HG02840 (cell line): ENCODE measurements around the gene BCL2L13.

ENCODE experiments used
- ATAC-seq: cut with Tn5 transposase; IDR thresholded peaks from one replicate; pipeline ENCODE4 v1.9.1; 2021; ENCODE audit warnings: mild to moderate bottlenecking, moderate library complexity, moderate number of reproducible peaks; ENCODE audit not compliant: unreplicated experiment, low FRiP score

The BCL2L13 gene

GRCh38 chr22:17725500-17725796 is 86.9 kb downstream of the BCL2L13 start:
- ATAC-seq = no peak

- ATAC-seq = no peak
Measured at GRCh38 chr22:17726006-17726927, 87.7 kb downstream of the BCL2L13 start.

DNA sequence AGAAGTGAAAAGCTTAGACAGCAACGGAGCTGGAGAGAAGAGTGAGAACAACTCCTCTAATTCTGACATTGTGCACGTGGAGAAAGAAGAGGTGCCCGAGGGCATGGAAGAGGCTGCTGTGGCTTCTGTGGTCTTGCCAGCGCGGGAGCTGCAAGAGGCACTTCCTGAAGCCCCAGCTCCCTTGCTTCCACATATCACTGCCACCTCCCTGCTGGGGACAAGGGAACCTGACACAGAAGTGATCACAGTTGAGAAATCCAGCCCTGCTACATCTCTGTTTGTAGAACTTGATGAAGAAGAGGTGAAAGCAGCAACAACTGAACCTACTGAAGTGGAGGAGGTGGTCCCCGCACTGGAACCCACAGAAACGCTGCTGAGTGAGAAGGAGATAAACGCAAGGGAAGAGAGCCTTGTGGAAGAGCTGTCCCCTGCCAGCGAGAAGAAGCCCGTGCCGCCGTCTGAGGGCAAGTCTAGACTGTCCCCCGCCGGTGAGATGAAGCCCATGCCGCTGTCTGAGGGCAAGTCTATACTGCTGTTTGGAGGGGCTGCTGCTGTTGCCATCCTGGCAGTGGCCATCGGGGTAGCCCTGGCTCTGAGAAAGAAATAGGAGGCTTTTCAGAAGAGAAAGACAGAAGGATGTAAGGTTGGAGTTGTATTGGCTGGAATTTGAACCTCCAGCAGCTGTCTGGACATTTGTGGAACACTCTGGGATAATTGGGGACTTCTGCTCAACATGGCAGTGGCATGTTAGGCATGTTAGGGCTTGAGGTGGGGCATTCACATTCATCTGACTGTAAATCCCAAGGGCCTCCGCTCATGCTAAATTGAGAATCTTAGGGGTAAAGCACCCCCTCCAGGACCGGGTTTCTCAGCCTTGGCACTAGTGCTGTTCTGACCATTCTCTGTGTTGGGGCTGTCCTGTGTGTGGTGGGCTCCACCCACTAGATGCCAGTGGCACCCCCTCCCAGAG is 88.7 kb downstream of the BCL2L13 start:
- no peak for ATAC-seq

DNA sequence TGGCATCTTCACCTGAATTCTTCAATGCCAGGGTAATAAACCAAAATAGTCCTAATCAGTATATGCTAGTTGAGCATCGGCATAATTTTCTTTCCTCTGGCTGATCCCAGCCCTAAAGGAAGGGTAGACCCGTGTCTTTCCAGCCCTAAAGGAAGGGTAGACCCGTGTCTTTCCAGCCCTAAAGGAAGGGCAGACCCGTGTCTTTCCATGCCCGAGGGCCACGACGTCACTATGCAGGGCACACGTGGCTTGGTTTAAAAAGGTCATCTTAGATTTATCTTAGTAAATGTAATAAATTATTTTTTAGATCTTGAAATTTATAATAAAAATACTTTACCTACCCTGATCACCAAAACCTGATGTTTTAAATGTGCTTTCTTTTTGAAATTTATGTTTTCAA is 90.2 kb downstream of the BCL2L13 start:
- ATAC-seq = no peak

DNA sequence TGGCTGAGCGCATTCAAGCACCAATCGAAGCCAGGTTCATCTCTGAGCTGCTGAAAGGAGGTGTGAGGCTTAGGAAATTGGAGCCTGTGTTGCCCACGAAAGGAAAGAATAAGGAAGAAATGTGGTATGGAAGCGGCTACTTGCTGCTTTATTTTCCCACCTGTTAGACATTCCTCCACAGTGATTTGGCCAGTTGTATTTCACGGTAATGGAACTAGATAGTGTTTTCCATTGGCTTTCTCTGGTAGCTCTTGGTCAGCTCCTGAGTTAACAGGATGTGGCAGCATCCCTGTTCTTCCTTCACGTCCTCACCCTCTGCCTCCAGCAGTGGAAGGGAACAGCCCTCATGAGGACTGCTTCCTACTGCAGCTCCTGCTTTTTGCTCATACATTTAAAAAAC is 91.0 kb downstream of the BCL2L13 start:
- no peak for ATAC-seq

GRCh38 chr22:17732251-17732854 is 93.8 kb downstream of the BCL2L13 start:
- no peak for ATAC-seq

DNA sequence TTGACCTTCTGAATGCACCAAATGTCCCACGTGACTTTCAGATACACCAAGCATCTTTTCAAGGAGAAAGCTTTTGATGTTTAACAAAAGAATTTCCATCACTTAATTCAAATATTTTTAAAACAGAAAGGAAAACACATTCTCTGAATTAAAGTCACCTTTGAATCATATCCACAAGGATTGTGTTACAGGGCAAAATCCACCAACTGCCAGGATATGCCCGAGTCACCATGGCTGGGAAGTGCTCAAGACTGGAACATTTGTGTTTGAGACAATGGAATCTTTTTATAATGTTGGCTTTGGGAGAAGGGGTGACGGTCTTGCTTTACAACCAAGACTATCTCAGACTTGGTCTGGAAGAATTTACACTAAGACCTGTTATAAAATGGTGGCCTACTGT is 94.9 kb downstream of the BCL2L13 start:
- ATAC-seq = no peak

DNA sequence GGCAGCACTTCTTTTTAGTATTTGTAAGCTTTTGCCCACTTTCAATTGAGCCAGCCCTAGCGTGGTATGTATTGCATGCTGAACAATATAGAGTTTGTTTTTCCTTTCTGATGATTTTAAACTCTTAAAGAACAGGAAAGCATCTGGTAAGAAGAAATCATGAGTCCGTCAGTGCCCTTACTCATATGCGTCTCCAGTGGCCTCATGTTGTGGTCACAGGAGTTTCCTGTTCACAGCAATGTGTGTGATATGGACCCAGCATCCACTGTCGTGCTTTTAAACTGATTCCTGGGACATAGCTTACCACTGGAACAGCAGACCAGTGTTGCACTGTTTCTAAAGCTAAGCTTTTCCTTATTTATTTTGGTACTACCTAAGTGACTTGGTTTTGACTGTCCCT is 95.6 kb downstream of the BCL2L13 start:
- no peak for ATAC-seq

DNA sequence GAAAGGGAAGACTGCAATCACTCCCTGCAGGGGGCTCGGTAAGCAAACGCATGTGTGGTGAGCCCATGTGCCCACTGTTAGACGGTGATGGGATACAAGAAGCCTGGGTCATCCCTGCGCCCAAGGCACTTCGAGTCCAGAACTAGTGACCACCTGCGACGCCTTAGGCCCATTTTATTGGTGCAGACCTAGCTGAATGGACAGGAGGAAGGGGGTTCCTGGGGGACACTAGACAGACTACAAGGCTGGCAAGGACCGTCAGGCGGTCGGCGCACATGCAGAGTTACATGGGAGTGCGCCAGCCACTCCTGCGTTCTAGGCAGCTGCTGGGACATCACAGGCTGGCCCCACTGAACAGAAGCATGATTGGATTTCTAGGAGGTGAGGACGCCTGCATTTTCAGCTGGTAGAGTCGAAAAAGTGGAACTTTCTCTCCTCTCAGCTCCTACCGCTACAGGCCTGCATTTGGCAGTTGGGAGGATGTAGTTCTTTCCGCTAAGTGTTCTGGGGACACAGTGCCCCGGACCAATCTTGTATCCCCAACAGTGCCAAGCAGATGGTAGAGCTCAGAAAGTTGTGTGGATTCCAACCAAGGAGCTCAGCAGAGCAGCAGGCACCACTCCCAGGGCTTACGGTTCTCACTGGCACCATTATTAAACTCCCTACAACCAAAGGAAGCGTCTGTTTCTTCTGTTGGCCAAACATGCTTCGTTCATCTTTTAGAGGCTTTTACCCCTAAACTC is 100.0 kb downstream of the BCL2L13 start:
- no peak for ATAC-seq

GRCh38 chr22:17739196-17739975 is 100.8 kb downstream of the BCL2L13 start:
- ATAC-seq = no peak

DNA sequence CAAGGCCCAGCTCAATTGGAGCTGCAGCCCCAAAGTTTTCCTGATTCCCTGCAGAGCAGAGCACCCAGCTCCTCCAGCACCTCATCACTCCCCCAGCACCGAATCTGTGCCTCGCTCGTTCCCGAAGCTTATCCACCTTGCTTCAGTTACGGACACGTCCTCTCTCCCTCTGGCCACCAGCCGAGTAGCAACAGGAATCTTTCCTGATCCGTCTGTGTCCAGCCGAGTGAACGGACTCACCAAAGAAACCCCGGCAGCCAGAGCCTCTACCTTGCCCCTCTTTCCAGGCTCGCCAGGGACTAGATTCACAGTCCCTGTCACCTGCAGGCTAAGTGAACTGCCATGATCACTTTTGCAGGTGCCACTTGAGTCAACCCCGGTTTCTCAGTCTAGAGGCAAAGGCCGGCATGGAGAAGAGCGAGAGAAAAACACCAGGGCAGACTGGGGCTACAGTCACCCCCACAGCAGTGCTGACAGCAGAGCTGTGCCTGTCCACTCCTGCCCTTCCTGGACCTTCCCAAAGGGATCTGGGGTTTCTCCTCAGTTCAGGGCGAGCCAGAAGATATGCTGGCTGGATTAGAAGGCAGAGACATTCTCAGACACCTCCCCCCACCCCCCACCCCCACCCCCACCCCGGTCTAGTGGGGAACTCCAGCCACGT is 103.4 kb downstream of the BCL2L13 start:
- ATAC-seq = no peak

- no peak for ATAC-seq
Measured at GRCh38 chr22:17742527-17742902, 104.0 kb downstream of the BCL2L13 start.

- no peak for ATAC-seq
Measured at GRCh38 chr22:17743661-17744411, 105.3 kb downstream of the BCL2L13 start.

DNA sequence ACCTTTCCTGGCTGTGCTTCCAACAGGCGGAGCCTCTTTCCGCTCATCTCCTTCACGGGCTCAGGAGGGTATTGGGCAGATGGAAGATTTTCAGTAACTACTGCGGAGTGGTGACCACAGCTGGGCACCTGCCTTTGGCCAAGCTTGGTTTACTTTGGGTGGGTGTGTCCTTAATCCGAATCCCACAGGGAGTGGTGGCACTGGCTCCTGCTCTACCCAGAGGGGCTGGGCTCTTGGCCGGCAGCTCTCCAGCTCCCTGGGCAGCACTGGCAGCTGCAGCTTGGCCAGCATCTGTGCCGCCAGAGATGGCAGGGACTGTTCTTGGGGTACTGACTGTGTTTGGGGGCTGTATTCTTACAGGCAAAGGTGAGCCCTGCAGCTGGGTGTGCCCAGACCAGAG is 105.9 kb downstream of the BCL2L13 start:
- ATAC-seq = no peak

- ATAC-seq = no peak
Measured at GRCh38 chr22:17746916-17747315, 108.4 kb downstream of the BCL2L13 start.

DNA sequence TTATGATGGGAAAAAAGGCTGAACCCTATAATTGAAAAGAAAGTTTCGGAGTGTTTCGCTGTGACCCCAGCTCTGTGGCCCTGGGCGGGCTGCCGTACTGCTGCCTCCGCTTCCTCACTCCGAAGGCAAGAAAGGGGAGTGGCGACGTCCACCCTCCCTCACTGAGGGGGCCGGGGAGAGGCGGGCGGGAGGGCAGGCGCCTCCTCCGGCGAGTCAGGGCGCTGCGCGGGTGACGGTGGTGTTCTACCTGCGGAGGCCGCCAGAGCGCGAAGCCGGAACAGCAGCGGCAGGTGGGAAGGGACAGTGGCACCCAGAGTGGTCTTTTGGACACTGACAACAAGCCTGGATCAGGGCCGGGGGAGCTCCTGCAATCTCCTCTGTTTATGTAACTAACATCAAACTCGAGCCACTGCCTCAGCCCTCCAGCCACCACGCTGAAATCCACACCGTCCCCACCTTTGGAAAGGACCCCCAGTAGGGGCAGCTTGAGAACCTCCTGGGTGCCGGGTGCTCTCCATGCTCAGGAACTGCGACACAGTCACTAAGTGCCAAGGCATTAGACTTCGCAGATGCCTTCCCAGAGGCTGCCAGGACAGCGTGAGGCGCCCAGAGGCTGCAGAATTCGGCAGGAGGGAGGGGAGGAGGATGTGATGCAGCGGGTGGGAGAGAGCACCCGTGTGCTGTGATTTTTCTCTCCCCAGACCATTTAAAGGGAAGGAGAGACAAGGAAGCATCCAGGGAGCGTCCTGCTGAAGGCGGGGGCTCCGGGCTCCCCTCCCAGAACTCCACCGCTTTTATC is 110.2 kb downstream of the BCL2L13 start:
- no peak for ATAC-seq

DNA sequence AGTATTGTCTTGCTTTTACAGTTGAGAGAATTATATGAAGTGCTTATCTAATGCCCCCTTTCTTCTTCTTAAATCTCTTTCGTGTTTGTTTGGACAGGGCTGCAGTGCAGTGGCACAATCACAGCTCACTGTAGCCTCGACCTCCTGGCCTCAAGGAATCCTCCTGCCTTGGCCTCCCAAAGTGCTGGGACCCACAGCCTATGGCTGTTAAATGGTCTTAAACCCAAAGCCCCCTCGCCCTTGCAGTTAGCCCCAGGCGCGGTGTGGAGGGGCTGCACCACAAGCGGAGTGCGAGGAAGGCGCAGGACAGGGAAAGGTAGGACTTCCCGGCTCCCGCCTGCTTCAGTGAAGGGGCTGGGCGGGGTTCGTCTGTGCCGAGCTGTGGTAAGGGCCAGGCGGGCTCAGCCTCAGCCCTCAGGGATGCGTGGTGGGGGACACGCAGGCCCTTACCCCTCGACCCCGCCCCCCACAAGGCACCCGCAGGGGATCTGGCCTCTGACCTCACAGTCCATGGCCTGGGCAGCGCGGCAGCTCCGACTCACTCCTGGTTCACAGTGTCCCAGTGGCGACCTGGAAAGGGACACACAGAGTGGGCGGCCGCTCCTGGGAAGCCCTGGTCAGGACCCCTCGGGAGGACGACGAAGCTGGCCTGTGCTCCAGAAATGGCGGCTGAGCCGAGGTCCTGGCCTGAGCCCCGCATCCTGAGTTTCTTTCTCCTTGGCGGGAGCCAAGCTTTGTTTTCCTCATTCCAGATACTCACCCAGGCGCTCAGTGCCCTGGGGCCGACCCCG is 111.2 kb downstream of the BCL2L13 start:
- no peak for ATAC-seq
